GDM1 (cell line): ENCODE measurements around the gene FUT8.
A peak's percentile ranks its signal among the peaks of the same experiment; 100 is the strongest.
"Not testable (repeated sequence)": the region's sequence is repeated elsewhere in the genome, so short reads cannot be mapped to it uniquely, and the experiment has no call there.

Experiments used
- DNase-seq: peaks from one replicate; lab custom pipeline; 2025; lab: John Stamatoyannopoulos, UW

Gene FUT8

GRCh38 chr14:65419593-65420252, 7.2 kb downstream of the FUT8 start:
- no peak for DNase-seq

- DNase-seq, result no peak
Observed at GRCh38 chr14:65421201-65421981, 8.9 kb downstream of the FUT8 start.

- no peak for DNase-seq
Observed at GRCh38 chr14:65422088-65422834, 9.7 kb downstream of the FUT8 start.

GRCh38 chr14:65423982-65424381, 11.5 kb downstream of the FUT8 start:
- DNase-seq, result no peak

GRCh38 chr14:65424531-65424930, 12.0 kb downstream of the FUT8 start:
- DNase-seq, result no peak

- DNase-seq, result no peak
Observed at GRCh38 chr14:65425885-65426284, 13.4 kb downstream of the FUT8 start.

- not testable (repeated sequence) for DNase-seq
Observed at GRCh38 chr14:65426902-65427301, 14.4 kb downstream of the FUT8 start.

- DNase-seq, result no peak
Observed at GRCh38 chr14:65428691-65429090, 16.2 kb downstream of the FUT8 start.

GRCh38 chr14:65429757-65430156, 17.2 kb downstream of the FUT8 start:
- no peak for DNase-seq

- no peak for DNase-seq
Observed at GRCh38 chr14:65431245-65431644, 18.7 kb downstream of the FUT8 start.

- DNase-seq, result no peak
Observed at GRCh38 chr14:65431951-65432350, 19.4 kb downstream of the FUT8 start.

GRCh38 chr14:65432361-65432948, 19.9 kb downstream of the FUT8 start:
- DNase-seq, result no peak

GRCh38 chr14:65433157-65433556, 20.6 kb downstream of the FUT8 start:
- DNase-seq, result no peak

- no peak for DNase-seq
Observed at GRCh38 chr14:65433646-65434045, 21.1 kb downstream of the FUT8 start.

- no peak for DNase-seq
Observed at GRCh38 chr14:65434216-65434850, 21.8 kb downstream of the FUT8 start.

GRCh38 chr14:65438266-65438933, 25.9 kb downstream of the FUT8 start:
- DNase-seq, result peak; percentile 10

- DNase-seq, result no peak
Observed at GRCh38 chr14:65439117-65439516, 26.6 kb downstream of the FUT8 start.

GRCh38 chr14:65440230-65440629, 27.7 kb downstream of the FUT8 start:
- no peak for DNase-seq

- no peak for DNase-seq
Observed at GRCh38 chr14:65444230-65444629, 31.7 kb downstream of the FUT8 start.

GRCh38 chr14:65446159-65446558, 33.6 kb downstream of the FUT8 start:
- no peak for DNase-seq

- no peak for DNase-seq
Observed at GRCh38 chr14:65449647-65450046, 37.1 kb downstream of the FUT8 start.
